ENCODE data around the gene AKR1C8.

DNA sequence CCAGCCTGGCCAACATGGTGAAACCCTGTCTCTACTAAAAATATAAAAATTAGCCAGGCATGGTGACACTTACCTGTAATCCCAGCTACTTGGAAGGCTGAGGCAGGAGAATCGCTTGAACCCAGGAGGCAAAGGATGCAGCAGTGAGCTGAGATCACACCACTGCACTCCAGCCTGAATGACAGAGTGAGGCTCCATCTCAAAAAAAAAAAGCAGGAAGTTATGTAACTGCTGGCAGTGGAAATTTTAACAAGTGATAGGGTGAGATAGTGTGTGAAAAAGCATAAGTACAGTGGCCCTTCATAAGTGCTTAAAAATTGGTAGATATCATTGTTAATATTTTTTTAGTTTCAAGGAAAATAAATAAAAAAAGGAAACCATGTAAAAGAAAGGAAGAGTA lies 78.4 kb downstream of the AKR1C8 start:
- TF ChIP-seq, protein P1, sequence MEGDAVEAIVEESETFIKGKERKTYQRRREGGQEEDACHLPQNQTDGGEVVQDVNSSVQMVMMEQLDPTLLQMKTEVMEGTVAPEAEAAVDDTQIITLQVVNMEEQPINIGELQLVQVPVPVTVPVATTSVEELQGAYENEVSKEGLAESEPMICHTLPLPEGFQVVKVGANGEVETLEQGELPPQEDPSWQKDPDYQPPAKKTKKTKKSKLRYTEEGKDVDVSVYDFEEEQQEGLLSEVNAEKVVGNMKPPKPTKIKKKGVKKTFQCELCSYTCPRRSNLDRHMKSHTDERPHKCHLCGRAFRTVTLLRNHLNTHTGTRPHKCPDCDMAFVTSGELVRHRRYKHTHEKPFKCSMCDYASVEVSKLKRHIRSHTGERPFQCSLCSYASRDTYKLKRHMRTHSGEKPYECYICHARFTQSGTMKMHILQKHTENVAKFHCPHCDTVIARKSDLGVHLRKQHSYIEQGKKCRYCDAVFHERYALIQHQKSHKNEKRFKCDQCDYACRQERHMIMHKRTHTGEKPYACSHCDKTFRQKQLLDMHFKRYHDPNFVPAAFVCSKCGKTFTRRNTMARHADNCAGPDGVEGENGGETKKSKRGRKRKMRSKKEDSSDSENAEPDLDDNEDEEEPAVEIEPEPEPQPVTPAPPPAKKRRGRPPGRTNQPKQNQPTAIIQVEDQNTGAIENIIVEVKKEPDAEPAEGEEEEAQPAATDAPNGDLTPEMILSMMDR (IDR thresholded peaks at IDR 0.05; ENCODE audit: borderline replicate concordance, extremely low read depth, low read length, poor library complexity, severe bottlenecking): no peak
- TF ChIP-seq EZH2 (IDR thresholded peaks at IDR 0.05; ENCODE audit: borderline replicate concordance, low read depth, low read length, severe bottlenecking): no peak

Measured in DND-41 (cell line).